A549 (cell line): ENCODE measurements around the gene SBF2. TPM values are rescaled to one million over a fixed set of nuclear protein-coding genes. Genes with fewer than 3 reads are reported as not detected.

Source experiments
- ATAC-seq, 2 experiments: fragments of 200-7000 bp in 1 of 2; fragments of >200 bp in 1 of 2; cut with Nextera tagmentation in 1 of 2; cut with Tn5 transposase in 1 of 2; 3 replicates each; pipeline versions ENCODE4 v1.8.0 to v1.9.1; 2018 to 2020; ENCODE audit warnings: mild to moderate bottlenecking in 1 of 2, moderate library complexity in 1 of 2
- CTCF ChIA-PET: fragments of 300-600 bp; sonication (Branson Sonifier 250); formaldehyde crosslinking; extraction: SDS; loops from one replicate; lab custom pipeline; 2021; ENCODE audit warnings: antibody characterized with exemption, inconsistent platforms; lab: Yijun Ruan, JAX
- POLR2A ChIA-PET: fragments of 350-600 bp; formaldehyde crosslinking; extraction: SDS; loops from one replicate; lab custom pipeline; 2021; ENCODE audit warnings: antibody characterized with exemption, inconsistent platforms; lab: Yijun Ruan, JAX
- DNase-seq, 2 experiments: peaks; one replicate each; pipeline versions ENCODE4 v3.0.0 to v3.0.0-alpha.2; 2011 to 2016; ENCODE audit warnings: low read depth in 1 of 2, low spot score in 1 of 2
- FAIRE-seq: peaks from 2 replicates; lab custom pipeline; 2011; peaks lifted over from hg19 to GRCh38; lab: Jason Lieb, UNC
- H3K27ac ChIP-seq, 2 experiments: fragments of >200 bp; sonication (Bioruptor Twin); formaldehyde crosslinking; 3 replicates each; pipeline ENCODE4 v1.5.1; 2016 to 2017
- H3K4me1 ChIP-seq: fragments of >200 bp; sonication (Bioruptor Twin); formaldehyde crosslinking; 3 replicates; pipeline ENCODE4 v1.6.1; 2016
- H3K4me2 ChIP-seq: fragments of >200 bp; sonication (Bioruptor Twin); formaldehyde crosslinking; 3 replicates; pipeline ENCODE4 v1.6.1; 2016
- H3K4me3 ChIP-seq: fragments of >200 bp; sonication (Bioruptor Twin); formaldehyde crosslinking; 3 replicates; pipeline ENCODE4 v1.5.1; 2016
- H3K9me3 ChIP-seq: fragments of >200 bp; sonication (Bioruptor Twin); formaldehyde crosslinking; 3 replicates; pipeline ENCODE4 v1.6.1; 2016
- CHD2 ChIP-seq: fragments of 150-350 bp; IDR thresholded peaks from 2 replicates; pipeline ENCODE4 v1.6.1; 2014; ENCODE audit warnings: low read length; ENCODE audit not compliant: partially characterized antibody
- EP300 ChIP-seq, 2 experiments: fragments of >200 bp; sonication (Bioruptor Twin); formaldehyde crosslinking; IDR thresholded peaks; 2 replicates in 1 of 2; 3 replicates in 1 of 2; pipeline ENCODE4 v1.6.1; 2016 to 2017
- ESRRA ChIP-seq: fragments of 150-350 bp; IDR thresholded peaks from 2 replicates; pipeline ENCODE4 v1.6.1; 2014; ENCODE audit warnings: mild to moderate bottlenecking, low read length, borderline replicate concordance
- FOSL2 ChIP-seq, 2 experiments: fragments of 450-650 bp in 1 of 2; fragments of >200 bp in 1 of 2; sonication (Bioruptor Twin) in 1 of 2; formaldehyde crosslinking; IDR thresholded peaks; 2 replicates each; pipeline versions ENCODE4 v1.5.0 to v1.6.1; 2016 to 2020; ENCODE audit warnings: mild to moderate bottlenecking in 1 of 2, moderate library complexity in 1 of 2
- GATA3 ChIP-seq: IDR thresholded peaks from 2 replicates; pipeline ENCODE4 v1.6.1; 2012; ENCODE audit warnings: borderline replicate concordance
- KDM5A ChIP-seq: fragments of 200-600 bp; sonication (generic); IDR thresholded peaks from 2 replicates; pipeline ENCODE4 v1.6.1; 2016; ENCODE audit warnings: antibody characterized with exemption, mild to moderate bottlenecking
- MAZ ChIP-seq: fragments of 150-350 bp; IDR thresholded peaks from 2 replicates; pipeline ENCODE4 v1.6.1; 2014; ENCODE audit warnings: antibody characterized with exemption, low read depth, low read length, borderline replicate concordance
- MYC ChIP-seq: IDR thresholded peaks from 2 replicates; pipeline ENCODE4 v1.6.1; 2012; ENCODE audit warnings: mild to moderate bottlenecking, inconsistent platforms, low read length, improper control_type of control experiment, borderline replicate concordance
- NFE2L2 ChIP-seq: fragments of 150-350 bp; conservative IDR thresholded peaks from 2 replicates; pipeline ENCODE4 v1.6.1; 2014; ENCODE audit warnings: low read length
- NPAS2 ChIP-seq: fragments of 250-450 bp; sonication (Bioruptor Pico); IDR thresholded peaks from 2 replicates; pipeline ENCODE4 v1.8.0; 2022; ENCODE audit warnings: mild to moderate bottlenecking, moderate library complexity, borderline replicate concordance
- POLR2A ChIP-seq: IDR thresholded peaks from 2 replicates; pipeline ENCODE4 v1.6.1; 2012; ENCODE audit warnings: mild to moderate bottlenecking, low read length
- RFX5 ChIP-seq: fragments of 450-650 bp; IDR thresholded peaks from 2 replicates; pipeline ENCODE4 v1.7.1; 2014; ENCODE audit warnings: antibody characterized with exemption, mild to moderate bottlenecking, moderate library complexity
- TFCP2L1 ChIP-seq: fragments of 250-450 bp; sonication (Bioruptor Pico); IDR thresholded peaks from 2 replicates; pipeline ENCODE4 v1.5.0; 2021; ENCODE audit warnings: mild to moderate bottlenecking
- ZSCAN20 ChIP-seq: fragments of 250-450 bp; sonication (Bioruptor Pico); IDR thresholded peaks from 2 replicates; pipeline ENCODE4 v1.8.0; 2022; ENCODE audit warnings: mild to moderate bottlenecking, moderate library complexity
- WGBS: methylation state at CpG from one replicate; pipeline ENCODE4 v1.1.6; 2017; ENCODE audit errors: missing lambda C conversion rate; 5-methylcytosine and 5-hydroxymethylcytosine counted together
- polyA plus RNA-seq, 4 experiments: library from polyadenylated mRNA; depleted of rRNA in 3 of 4; stranded (reverse); fragments of >200 nt; fragmentation: RNase III in 1 of 4; extraction: RNeasy Plus Mini Kit Qiagen cat#74134 plus additional on column Dnase treatment in 1 of 4; gene quantifications; 2 replicates in 3 of 4; 3 replicates in 1 of 4; pipeline ENCODE4 v1.2.3, GENCODE V29; 2011 to 2017
- TF ChIP-seq, protein P1 (sequence below): fragments of 250-450 bp; sonication (Bioruptor Pico); IDR thresholded peaks from 2 replicates; pipeline ENCODE4 v1.5.0; 2021; ENCODE audit warnings: mild to moderate bottlenecking, moderate library complexity, borderline replicate concordance
- TF ChIP-seq, protein P2 (sequence below): IDR thresholded peaks from 2 replicates; pipeline ENCODE4 v1.6.1; 2012; ENCODE audit warnings: low read depth, borderline replicate concordance
- TF ChIP-seq, protein P3 (sequence below): fragments of >200 bp; sonication (Bioruptor Twin); formaldehyde crosslinking; IDR thresholded peaks from 3 replicates; pipeline ENCODE4 v1.6.1; 2016
- TF ChIP-seq, protein P4 (sequence below): fragments of >200 bp; sonication (Bioruptor Twin); formaldehyde crosslinking; IDR thresholded peaks from 3 replicates; pipeline ENCODE4 v1.5.1; 2016
- TF ChIP-seq, protein P5 (sequence below): fragments of >200 bp; sonication (Bioruptor Twin); formaldehyde crosslinking; IDR thresholded peaks from 2 replicates; pipeline ENCODE4 v1.6.1; 2016
- TF ChIP-seq, protein P6 (sequence below): IDR thresholded peaks from 2 replicates; pipeline ENCODE4 v1.6.1; 2012
- TF ChIP-seq, protein P7 (sequence below): fragments of 200-600 bp; sonication (generic); IDR thresholded peaks from 2 replicates; pipeline ENCODE4 v1.6.1; 2016; ENCODE audit warnings: antibody characterized with exemption, mild to moderate bottlenecking, moderate library complexity

The SBF2 gene
- polyA plus RNA-seq, 2 of the 4 experiments (the other 2 are of a cell fraction), result 11.1 to 49.6 TPM

DNA sequence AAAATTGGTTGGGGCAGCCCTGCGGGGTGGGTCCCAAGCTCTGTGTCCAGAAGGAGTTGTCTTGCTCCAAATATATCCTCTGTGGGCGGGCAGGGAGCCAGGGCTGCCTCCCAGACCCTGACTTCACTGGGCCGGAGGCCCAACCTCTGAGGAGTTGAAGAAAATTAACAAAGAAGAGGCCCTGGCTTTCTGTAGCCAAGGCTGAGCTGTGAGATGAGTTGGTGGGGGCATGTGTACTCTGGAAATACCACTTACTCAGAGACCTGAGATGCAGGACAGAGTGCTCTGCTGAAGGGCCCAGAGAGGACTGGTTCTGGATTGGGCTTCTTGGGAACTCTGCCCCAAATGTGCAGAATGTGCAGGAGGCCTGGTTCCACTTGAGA, 533.8 kb downstream of the SBF2 start:
- POLR2A ChIA-PET, result interaction anchor here (0.9 to 2.8 kb wide), 5 partner anchors 223 to 607 kb away, joined by 3 to 53 read pairs (median 10); partner anchors contain the start of gene ADM
- CTCF ChIA-PET, result interaction anchor here (0.8 to 4.0 kb wide), 9 partner anchors 9 to 565 kb away, joined by 3 to 106 read pairs (median 5); partner anchors contain the start of gene ADM

DNA sequence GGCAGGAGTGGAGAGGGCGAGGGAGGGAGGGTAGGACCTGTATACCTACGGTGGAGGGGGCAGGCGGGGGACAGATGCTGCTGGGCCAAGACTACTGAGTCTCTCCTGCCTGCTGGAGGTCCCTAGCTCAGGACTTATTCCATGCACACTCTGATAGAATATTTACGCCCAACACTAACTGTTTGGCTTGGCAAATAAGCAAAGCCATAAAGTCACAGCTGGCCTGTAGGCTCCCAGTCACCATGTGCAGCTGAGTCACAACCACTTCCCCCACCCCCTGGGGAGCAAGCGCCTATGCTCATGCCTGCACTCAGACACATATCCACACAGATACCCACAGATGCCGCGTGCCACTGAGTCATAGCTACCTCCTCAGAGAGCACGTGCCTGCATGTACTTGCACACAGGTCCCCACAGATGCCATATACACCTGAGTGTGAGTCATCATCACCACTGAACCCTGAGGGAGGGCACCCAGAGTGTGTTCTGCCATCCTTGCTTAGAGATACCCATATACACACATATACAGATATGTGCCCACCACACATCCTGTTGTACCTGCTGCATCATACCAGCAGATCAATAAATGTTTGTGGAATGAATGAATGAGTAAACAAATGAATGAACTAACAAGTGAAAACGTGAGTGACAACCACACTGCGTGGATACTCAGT, 534.4 kb downstream of the SBF2 start:
- peak; percentile 86 to 93 for DNase-seq
- Histone ChIP-seq H3K4me3 (peak overlapping the region; percentile 70), H3K4me2 (peak overlapping the region; percentile 99), H3K9me3 (no peaks in the 10 kb centered on the region), H3K27ac (peak overlapping the region; percentile 95 to 98), H3K4me1 (peaks cover 30% of the 10 kb centered on the region)
- peak; percentile 65 to 75 for ATAC-seq
- POLR2A ChIA-PET, result interaction anchor here (0.5 to 2.8 kb wide), 8 partner anchors 146 to 607 kb away, joined by 3 to 53 read pairs (median 6); partner anchors contain the start of gene ADM
- CTCF ChIA-PET, result interaction anchor here (0.6 to 4.0 kb wide), 25 partner anchors 9 to 977 kb away, joined by 3 to 106 read pairs (median 6); partner anchors contain the start of gene ADM
- 18% methylated on average over 7 of the region's 10 CpGs for WGBS
- peak; percentile 76 for FAIRE-seq
- peak; percentile 96 for TF ChIP-seq FOSL2 (IDR thresholded peaks at IDR 0.05)
- peak; percentile 98 for TF ChIP-seq FOSL2 (CRISPR knock-in tag; IDR thresholded peaks at IDR 0.05)
- peak; percentile 84 for TF ChIP-seq GATA3
- TF ChIP-seq, protein P1, sequence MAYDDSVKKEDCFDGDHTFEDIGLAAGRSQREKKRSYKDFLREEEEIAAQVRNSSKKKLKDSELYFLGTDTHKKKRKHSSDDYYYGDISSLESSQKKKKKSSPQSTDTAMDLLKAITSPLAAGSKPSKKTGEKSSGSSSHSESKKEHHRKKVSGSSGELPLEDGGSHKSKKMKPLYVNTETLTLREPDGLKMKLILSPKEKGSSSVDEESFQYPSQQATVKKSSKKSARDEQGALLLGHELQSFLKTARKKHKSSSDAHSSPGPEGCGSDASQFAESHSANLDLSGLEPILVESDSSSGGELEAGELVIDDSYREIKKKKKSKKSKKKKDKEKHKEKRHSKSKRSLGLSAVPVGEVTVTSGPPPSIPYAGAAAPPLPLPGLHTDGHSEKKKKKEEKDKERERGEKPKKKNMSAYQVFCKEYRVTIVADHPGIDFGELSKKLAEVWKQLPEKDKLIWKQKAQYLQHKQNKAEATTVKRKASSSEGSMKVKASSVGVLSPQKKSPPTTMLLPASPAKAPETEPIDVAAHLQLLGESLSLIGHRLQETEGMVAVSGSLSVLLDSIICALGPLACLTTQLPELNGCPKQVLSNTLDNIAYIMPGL (CRISPR knock-in tag), result no peak
- TF ChIP-seq, protein P2, sequence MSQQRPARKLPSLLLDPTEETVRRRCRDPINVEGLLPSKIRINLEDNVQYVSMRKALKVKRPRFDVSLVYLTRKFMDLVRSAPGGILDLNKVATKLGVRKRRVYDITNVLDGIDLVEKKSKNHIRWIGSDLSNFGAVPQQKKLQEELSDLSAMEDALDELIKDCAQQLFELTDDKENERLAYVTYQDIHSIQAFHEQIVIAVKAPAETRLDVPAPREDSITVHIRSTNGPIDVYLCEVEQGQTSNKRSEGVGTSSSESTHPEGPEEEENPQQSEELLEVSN, result peak; percentile 69
- TF ChIP-seq EP300 (IDR thresholded peaks at IDR 0.05), result peak; percentile 88 to 89; a peak in 2 of 5 replicates
- TF ChIP-seq, protein P3, sequence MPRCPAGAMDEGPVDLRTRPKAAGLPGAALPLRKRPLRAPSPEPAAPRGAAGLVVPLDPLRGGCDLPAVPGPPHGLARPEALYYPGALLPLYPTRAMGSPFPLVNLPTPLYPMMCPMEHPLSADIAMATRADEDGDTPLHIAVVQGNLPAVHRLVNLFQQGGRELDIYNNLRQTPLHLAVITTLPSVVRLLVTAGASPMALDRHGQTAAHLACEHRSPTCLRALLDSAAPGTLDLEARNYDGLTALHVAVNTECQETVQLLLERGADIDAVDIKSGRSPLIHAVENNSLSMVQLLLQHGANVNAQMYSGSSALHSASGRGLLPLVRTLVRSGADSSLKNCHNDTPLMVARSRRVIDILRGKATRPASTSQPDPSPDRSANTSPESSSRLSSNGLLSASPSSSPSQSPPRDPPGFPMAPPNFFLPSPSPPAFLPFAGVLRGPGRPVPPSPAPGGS, result peak; percentile 85; the same call in 2 of the 3 replicates

More for the DNA sequence above, 533.8 kb downstream of the SBF2 start:
- TF ChIP-seq RFX5, result no peak
- TF ChIP-seq, protein P4, sequence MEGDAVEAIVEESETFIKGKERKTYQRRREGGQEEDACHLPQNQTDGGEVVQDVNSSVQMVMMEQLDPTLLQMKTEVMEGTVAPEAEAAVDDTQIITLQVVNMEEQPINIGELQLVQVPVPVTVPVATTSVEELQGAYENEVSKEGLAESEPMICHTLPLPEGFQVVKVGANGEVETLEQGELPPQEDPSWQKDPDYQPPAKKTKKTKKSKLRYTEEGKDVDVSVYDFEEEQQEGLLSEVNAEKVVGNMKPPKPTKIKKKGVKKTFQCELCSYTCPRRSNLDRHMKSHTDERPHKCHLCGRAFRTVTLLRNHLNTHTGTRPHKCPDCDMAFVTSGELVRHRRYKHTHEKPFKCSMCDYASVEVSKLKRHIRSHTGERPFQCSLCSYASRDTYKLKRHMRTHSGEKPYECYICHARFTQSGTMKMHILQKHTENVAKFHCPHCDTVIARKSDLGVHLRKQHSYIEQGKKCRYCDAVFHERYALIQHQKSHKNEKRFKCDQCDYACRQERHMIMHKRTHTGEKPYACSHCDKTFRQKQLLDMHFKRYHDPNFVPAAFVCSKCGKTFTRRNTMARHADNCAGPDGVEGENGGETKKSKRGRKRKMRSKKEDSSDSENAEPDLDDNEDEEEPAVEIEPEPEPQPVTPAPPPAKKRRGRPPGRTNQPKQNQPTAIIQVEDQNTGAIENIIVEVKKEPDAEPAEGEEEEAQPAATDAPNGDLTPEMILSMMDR, result no peak
- TF ChIP-seq ESRRA, result no peak
- TF ChIP-seq, protein P5, sequence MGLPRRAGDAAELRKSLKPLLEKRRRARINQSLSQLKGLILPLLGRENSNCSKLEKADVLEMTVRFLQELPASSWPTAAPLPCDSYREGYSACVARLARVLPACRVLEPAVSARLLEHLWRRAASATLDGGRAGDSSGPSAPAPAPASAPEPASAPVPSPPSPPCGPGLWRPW, result no peak
- no peak for TF ChIP-seq ZSCAN20
- TF ChIP-seq, protein P3, result no peak
- TF ChIP-seq POLR2A, result no peak
- TF ChIP-seq, protein P6, sequence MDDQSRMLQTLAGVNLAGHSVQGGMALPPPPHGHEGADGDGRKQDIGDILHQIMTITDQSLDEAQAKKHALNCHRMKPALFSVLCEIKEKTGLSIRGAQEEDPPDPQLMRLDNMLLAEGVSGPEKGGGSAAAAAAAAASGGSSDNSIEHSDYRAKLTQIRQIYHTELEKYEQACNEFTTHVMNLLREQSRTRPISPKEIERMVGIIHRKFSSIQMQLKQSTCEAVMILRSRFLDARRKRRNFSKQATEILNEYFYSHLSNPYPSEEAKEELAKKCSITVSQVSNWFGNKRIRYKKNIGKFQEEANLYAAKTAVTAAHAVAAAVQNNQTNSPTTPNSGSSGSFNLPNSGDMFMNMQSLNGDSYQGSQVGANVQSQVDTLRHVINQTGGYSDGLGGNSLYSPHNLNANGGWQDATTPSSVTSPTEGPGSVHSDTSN, result no peak
- TF ChIP-seq, protein P7, sequence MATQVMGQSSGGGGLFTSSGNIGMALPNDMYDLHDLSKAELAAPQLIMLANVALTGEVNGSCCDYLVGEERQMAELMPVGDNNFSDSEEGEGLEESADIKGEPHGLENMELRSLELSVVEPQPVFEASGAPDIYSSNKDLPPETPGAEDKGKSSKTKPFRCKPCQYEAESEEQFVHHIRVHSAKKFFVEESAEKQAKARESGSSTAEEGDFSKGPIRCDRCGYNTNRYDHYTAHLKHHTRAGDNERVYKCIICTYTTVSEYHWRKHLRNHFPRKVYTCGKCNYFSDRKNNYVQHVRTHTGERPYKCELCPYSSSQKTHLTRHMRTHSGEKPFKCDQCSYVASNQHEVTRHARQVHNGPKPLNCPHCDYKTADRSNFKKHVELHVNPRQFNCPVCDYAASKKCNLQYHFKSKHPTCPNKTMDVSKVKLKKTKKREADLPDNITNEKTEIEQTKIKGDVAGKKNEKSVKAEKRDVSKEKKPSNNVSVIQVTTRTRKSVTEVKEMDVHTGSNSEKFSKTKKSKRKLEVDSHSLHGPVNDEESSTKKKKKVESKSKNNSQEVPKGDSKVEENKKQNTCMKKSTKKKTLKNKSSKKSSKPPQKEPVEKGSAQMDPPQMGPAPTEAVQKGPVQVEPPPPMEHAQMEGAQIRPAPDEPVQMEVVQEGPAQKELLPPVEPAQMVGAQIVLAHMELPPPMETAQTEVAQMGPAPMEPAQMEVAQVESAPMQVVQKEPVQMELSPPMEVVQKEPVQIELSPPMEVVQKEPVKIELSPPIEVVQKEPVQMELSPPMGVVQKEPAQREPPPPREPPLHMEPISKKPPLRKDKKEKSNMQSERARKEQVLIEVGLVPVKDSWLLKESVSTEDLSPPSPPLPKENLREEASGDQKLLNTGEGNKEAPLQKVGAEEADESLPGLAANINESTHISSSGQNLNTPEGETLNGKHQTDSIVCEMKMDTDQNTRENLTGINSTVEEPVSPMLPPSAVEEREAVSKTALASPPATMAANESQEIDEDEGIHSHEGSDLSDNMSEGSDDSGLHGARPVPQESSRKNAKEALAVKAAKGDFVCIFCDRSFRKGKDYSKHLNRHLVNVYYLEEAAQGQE, result no peak
- TF ChIP-seq TFCP2L1 (CRISPR knock-in tag), result no peak
- no peak for TF ChIP-seq CHD2
- TF ChIP-seq MAZ, result no peak
- no peak for TF ChIP-seq NFE2L2
- no peak for TF ChIP-seq NPAS2 (CRISPR knock-in tag)
- no peak for TF ChIP-seq GATA3
- no peak for TF ChIP-seq KDM5A
- no peak for TF ChIP-seq MYC
- peaks cover 30% of the 10 kb centered on the region for H3K4me1 ChIP-seq
- ATAC-seq (no peak), DNase-seq (no peak), FAIRE-seq (no peak)
- peak overlapping the region; percentile 70; the same call in 1 of the 3 replicates for H3K4me3 ChIP-seq
- peak overlapping the region; percentile 95 to 98 for H3K27ac ChIP-seq
- H3K4me2 ChIP-seq, result peak overlapping the region; percentile 99
- WGBS, result 89% methylated on average over 3 of the region's 3 CpGs
- no peaks in the 10 kb centered on the region for H3K9me3 ChIP-seq
